SKM-1 (cell line): ENCODE measurements around the gene CCNI2.

ENCODE experiments used
- DNase-seq: peaks from one replicate; lab custom pipeline; 2025; ENCODE audit not compliant: unreplicated experiment; lab: John Stamatoyannopoulos, UW

Gene CCNI2

GRCh38 chr5:132749506-132749905 lies 2.3 kb downstream of the CCNI2 start:
- DNase-seq = no peak

GRCh38 chr5:132750471-132751230 lies 3.4 kb downstream of the CCNI2 start:
- no peak for DNase-seq

- no peak for DNase-seq
Observed at GRCh38 chr5:132751444-132751843, 4.2 kb downstream of the CCNI2 start.

- no peak for DNase-seq
Observed at GRCh38 chr5:132751971-132752580, 4.8 kb downstream of the CCNI2 start.

- no peak for DNase-seq
Observed at GRCh38 chr5:132752581-132753125, 5.4 kb downstream of the CCNI2 start.

GRCh38 chr5:132753135-132753987 lies 6.1 kb downstream of the CCNI2 start:
- no peak for DNase-seq

DNA sequence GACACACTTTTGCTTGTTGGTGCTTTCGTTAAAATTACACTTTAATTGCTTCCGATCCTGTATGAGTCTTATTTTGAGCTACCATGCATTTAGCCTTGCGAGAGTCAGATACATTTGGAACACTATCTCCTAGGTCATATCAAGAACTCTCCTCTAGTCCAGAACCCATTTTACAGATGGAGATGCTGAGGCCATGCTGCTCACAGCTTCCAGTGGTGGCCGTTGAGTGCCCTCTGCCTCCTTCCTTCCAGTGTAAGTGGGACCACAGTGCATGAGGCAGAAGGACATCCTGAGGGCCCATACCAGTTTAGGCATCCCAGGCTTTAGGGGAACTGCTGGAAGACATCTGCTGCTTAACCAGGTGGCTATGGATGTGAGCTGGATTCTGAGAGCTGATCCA lies 6.9 kb downstream of the CCNI2 start:
- DNase-seq = no peak

DNA sequence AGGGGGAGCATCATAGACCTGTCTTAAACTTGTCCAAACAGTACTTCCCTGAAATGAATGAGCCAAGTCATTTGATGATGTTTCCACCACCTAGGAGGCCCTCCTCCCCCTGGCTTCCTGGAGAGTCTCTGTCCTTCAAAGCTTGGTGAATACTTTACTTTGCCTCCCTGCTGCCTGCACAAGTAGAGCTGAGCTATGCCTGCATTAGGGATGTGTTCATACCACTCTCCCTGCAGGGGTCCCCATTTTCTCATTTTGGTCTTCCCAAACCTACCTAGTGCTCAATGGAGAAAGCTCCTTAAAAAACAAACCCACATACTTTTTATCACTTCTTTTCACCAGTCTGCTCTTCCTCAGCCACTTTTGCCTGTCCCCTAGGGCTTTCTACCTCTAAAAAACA lies 7.7 kb downstream of the CCNI2 start:
- DNase-seq = no peak

- DNase-seq = no peak
Observed at GRCh38 chr5:132756542-132756941, 9.3 kb downstream of the CCNI2 start.

GRCh38 chr5:132758451-132758850 lies 11.2 kb downstream of the CCNI2 start:
- DNase-seq = no peak

GRCh38 chr5:132759114-132760048 lies 12.2 kb downstream of the CCNI2 start:
- no peak for DNase-seq

DNA sequence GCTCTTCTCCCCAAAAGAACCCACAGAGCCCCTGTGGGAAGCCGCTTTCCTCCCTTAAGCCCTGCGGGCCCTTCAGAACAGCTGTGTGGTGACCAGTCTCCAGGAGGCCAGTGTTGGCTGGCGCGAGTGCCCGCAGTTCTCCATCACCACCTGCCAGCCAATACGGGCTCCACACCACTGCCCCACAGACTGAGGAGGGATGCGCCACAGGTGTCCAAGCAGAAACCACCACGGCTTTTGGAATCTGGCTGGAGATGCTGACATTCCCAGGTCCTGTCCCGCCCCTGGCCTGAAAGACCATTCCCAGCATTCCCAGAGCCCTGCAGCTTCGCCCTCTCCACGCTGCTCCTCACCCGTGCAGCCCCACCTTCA lies 12.8 kb downstream of the CCNI2 start:
- no peak for DNase-seq

- DNase-seq = no peak
Observed at GRCh38 chr5:132760601-132761317, 13.5 kb downstream of the CCNI2 start.

DNA sequence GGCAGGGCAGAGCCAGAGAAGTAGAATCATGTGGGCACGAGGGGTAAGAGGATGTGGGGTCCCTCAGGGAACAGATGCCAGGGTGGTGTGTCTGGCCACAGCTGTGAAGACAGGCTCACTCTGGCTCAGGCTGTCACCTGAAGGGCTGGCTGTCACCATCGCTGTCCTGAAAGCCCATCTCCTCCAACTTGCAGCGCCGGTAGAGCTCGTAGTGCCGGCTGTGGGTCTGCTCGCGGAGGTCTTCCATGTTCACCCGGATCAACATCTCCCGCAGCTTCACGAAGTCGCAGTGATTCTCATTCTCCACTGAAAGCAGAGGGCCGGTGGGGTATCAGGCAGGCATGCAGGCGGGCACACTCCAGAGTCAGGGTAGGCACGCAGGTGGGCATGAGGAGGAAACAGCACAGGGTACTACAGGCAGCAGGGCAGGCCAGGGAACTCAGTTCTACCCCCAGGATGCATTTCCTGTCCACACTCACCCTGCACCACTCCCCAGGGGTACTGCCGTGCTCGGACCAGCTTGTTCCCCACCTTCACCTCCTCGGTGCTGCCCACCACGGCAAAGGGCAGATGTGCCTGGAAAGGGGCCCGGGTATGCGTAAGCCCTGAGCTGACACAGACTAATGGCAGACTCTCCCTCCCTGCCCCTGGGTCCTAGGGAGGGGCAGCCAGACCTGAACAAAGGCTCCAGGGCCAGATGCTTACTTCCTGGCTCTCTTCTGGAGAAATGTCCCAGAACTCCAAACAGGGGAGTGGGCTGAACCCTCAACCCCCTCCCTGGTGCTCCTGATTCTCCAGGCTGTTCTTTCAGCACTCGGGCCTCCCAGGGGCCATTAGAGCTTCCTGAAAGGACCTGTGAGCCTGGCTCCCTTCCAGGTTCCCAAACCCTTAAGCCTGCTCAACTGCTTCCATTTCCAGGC lies 14.4 kb downstream of the CCNI2 start:
- DNase-seq = no peak

- no peak for DNase-seq
Observed at GRCh38 chr5:132762246-132763000, 15.2 kb downstream of the CCNI2 start.

GRCh38 chr5:132763181-132764036 lies 16.2 kb downstream of the CCNI2 start:
- DNase-seq = no peak

GRCh38 chr5:132764051-132764450 lies 16.8 kb downstream of the CCNI2 start:
- no peak for DNase-seq
